Measurements from ENCODE around the gene OLFM1.

Gene OLFM1

GRCh38 chr9:135049460-135049859 lies 38.0 kb upstream of the OLFM1 start:
- no peak for TF ChIP-seq CTCF (conservative IDR thresholded peaks at IDR 0.05; ENCODE audit: low read length)
- no peak overlapping the region for H3K4me3 ChIP-seq (ENCODE audit: low read length)
- no peak for DNase-seq (ENCODE audit: low read depth)

- no peak for TF ChIP-seq CTCF (conservative IDR thresholded peaks at IDR 0.05; ENCODE audit: low read length)
- no peak for DNase-seq (ENCODE audit: low read depth)
- H3K4me3 ChIP-seq (ENCODE audit: low read length), result no peak overlapping the region
Observed at GRCh38 chr9:135050072-135050990, 37.1 kb upstream of the OLFM1 start.

GRCh38 chr9:135051316-135052038 lies 36.0 kb upstream of the OLFM1 start:
- DNase-seq (ENCODE audit: low read depth), result no peak
- TF ChIP-seq CTCF (conservative IDR thresholded peaks at IDR 0.05; ENCODE audit: low read length), result no peak
- no peak overlapping the region for H3K4me3 ChIP-seq (ENCODE audit: low read length)

GRCh38 chr9:135053133-135053532 lies 34.3 kb upstream of the OLFM1 start:
- H3K4me3 ChIP-seq (ENCODE audit: low read length), result no peak overlapping the region
- no peak for DNase-seq (ENCODE audit: low read depth)
- TF ChIP-seq CTCF (conservative IDR thresholded peaks at IDR 0.05; ENCODE audit: low read length), result no peak

- DNase-seq (ENCODE audit: low read depth), result no peak
- no peak overlapping the region for H3K4me3 ChIP-seq (ENCODE audit: low read length)
- TF ChIP-seq CTCF (conservative IDR thresholded peaks at IDR 0.05; ENCODE audit: low read length), result no peak
Observed at GRCh38 chr9:135055181-135055580, 32.3 kb upstream of the OLFM1 start.

GRCh38 chr9:135056541-135056940 lies 30.9 kb upstream of the OLFM1 start:
- no peak overlapping the region for H3K4me3 ChIP-seq (ENCODE audit: low read length)
- no peak for TF ChIP-seq CTCF (conservative IDR thresholded peaks at IDR 0.05; ENCODE audit: low read length)
- no peak for DNase-seq (ENCODE audit: low read depth)

All from AG10803 (cell line).